ENCODE results near the gene DLD.
"Not testable (repeated sequence)": the region's sequence is repeated elsewhere in the genome, so short reads cannot be mapped to it uniquely, and the experiment has no call there.

Gene DLD

GRCh38 chr7:107946451-107946850 lies 55.5 kb downstream of the DLD start:
- no peak for DNase-seq

- DNase-seq: no peak
Measured at GRCh38 chr7:107946881-107947280, 55.9 kb downstream of the DLD start.

- no peak for DNase-seq
Measured at GRCh38 chr7:107948645-107949442, 57.9 kb downstream of the DLD start.

GRCh38 chr7:107949443-107949935 lies 58.5 kb downstream of the DLD start:
- DNase-seq: no peak

- DNase-seq: no peak
Measured at GRCh38 chr7:107951172-107951787, 60.3 kb downstream of the DLD start.

DNA sequence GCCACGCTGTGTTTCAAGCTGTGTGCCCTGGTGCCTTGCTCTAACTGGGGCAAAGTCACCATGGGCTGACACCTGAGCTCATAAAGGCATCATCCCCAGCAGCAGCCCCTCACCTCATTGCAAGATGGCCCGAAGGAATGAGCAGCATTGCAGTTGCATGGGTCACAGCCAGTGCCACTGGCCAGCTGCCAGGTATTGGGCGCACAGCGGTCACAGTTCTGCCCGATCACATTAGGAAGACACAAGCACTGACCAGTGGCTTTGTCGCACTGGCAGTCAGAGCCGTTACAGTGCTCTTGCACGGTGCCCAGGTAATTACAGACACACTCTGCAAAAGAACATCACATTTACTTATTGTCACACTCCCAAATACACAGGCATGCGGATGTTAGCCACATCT lies 60.9 kb downstream of the DLD start:
- DNase-seq: no peak

GRCh38 chr7:107953265-107953923 lies 62.4 kb downstream of the DLD start:
- DNase-seq: no peak

DNA sequence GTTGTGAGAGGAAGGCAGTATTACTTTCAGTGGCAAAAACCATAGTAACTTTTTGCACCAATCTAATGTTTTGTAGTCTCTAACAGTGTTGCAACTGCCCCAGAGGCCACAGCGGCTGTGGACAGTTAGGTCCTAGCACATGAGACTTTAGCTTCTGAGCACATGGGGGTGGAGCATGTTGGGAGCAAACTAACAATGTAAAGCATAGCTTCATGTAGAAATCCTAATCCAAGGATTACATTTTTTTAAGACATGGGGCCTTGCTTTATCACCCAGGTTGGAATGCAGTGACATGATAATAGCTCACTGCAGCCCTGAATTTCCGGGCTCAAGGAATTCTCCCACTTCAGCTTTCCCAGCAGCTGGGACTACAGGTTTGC lies 62.9 kb downstream of the DLD start:
- no peak for DNase-seq

DNA sequence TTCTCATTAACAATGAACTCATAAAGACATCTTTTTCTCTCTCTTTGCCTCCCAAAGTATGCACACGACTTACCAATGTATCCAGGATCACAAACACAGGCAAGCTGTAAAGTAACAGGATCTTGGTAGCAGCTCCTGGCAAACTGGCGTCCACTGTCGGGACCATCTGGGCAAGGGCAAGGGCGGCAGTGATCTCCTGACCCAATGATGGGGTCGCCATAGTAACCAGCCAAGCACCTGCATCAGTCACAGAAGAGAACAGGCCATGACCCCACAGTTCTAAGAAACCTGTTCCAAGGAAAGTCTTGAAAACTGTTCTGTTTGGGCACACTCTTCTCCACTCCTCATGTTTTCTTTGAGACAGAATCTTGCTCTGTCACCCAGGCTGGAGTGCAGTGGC lies 64.4 kb downstream of the DLD start:
- no peak for DNase-seq

GRCh38 chr7:107956950-107957349 lies 66.0 kb downstream of the DLD start:
- DNase-seq: not testable (repeated sequence)

DNA sequence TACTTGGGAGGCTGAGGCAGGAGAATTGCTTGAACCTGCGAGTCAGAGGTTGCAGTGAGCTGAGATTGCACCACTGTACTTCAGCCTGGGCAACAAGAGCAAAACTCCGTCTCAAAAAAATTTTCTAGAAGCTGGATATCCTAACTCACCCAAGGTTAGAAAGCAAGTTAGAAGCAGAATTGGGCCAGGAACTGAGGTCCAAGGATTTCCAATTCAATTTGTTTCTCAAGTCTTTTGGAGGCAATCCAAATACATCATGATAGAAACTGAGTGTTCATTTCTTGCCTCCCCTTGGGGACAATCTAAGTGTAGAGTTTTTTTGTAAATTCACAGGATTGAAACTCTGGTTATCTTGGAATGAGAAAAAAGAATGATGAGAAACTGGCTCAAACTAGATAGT lies 66.5 kb downstream of the DLD start:
- no peak for DNase-seq

DNA sequence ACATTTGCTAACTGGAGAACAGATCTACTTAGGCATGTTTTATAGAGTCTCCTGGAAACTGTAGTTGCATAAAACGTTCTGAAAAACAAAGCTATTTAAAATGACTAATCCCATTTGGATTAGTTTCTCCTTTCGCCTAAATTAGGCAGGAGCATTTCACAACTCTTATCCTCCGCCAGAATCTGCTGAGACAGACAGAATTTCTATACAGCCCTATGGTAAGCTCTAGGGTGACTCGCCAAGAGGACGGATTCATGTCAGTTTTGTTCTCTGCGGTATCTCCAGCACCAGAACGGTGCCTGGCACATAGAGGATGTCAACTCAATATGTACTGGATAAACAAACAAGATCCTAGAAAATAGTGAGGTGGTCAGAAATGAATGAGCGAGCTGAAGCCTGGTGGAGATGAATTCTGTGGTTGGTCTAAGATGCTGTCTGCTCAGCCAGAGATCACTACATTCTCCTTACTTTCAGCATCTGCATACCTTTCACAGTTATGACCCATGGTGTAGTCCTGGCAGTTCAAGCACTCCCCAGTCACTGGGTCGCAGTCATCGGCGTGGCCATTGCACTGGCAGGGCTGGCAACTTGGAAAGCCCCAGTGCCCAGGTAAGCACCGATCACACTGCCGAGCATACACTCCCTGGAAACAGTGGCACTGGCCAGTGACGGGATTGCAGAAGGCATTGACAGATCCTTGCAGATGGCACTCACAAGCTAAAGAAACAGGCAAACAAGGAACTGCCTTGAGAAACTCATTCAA lies 68.0 kb downstream of the DLD start:
- no peak for DNase-seq

DNA sequence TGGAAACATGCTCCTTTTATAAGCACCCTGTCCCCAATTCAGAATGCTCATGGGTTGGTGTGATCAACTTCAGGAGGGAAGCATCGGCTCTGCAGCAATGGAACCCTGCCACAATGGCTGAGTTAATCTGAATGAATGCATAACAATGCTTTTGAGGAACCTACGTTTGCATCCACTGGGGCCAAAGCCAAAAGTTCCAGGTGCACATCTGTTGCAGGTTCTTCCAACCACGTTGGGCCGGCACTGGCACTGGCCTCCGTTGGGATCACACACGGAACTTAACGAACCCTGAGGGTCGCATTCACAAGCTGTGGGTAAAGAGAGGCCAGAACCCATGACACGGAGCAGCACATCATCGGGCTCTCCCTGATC lies 68.5 kb downstream of the DLD start:
- no peak for DNase-seq

- DNase-seq: no peak
Measured at GRCh38 chr7:107960272-107960671, 69.3 kb downstream of the DLD start.

- no peak for DNase-seq
Measured at GRCh38 chr7:107961405-107961804, 70.4 kb downstream of the DLD start.

- no peak for DNase-seq
Measured at GRCh38 chr7:107962817-107963216, 71.8 kb downstream of the DLD start.

GRCh38 chr7:107964510-107964909 lies 73.5 kb downstream of the DLD start:
- no peak for DNase-seq

DNA sequence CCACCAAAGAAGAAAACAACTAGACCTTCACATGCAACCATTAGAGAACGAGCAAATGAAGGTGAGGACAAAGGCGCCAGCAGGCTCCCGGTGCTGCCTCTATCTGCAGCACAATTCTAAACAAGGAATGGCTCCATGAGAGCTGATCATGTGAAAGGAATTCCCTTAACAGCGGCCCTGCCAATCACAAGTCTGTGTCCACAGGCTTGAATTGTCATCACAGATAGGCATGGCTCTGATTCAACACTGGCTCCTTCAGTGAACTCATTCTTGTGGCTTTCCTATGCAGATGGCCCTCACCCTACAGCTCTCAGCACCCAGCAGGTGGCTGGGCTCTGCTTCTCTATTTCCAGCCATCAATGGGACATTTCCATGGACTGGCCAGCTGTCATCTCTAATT lies 75.7 kb downstream of the DLD start:
- DNase-seq: no peak

- DNase-seq: no peak
Measured at GRCh38 chr7:107967420-107967819, 76.4 kb downstream of the DLD start.

DNA sequence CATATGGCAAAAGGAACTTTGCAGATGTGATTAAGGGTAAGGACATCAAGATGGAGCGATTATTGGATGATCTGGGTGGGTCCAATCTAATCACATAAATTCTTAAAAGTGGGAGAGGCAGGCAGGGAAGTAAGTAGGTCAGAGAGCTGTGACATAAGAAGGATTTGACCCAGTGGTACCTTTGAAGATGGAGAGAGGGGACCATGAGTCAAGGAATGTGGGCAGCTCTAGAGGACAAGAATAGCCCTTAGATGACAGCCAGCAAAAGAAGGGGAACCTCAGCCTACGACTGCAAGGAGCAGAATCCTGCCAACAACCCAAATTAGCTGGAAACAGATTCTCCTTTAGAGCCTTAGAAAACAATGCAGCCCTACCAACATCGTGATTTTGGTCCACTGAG lies 77.5 kb downstream of the DLD start:
- DNase-seq: no peak

DNA sequence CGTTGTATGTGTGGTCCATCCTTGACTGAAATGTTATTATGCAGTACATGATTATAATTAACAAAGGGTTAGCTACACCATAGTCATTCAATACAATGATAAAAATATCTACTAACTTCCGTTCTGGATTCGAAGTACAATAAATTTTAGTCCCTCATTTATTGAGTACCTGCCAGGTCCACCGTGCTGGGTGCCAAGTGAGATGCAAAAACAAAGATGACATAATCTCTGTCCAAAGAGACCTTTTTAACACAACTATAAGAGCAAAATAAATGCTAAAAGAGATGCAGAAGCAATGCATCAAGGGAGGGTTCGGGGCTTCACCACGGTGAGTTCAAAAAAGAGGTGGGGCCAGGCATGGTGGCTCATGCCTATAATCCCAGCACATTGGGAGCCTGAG lies 78.9 kb downstream of the DLD start:
- no peak for DNase-seq

Data from GDM1 (cell line).